GM12878 (cell line): Measurements from ENCODE around the gene FCHSD2. TPM values are rescaled to one million over a fixed set of nuclear protein-coding genes. Genes with fewer than 3 reads are reported as not detected.

Experiments
- CREM ChIP-seq: IDR thresholded peaks from 2 replicates; pipeline ENCODE4 v1.6.1; 2014; ENCODE audit warnings: antibody characterized with exemption, low read depth
- CTCF ChIP-seq, 3 experiments: IDR thresholded peaks in 2 of 3; conservative IDR thresholded peaks in 1 of 3; 2 replicates each; pipeline ENCODE4 v1.5.1; 2011; ENCODE audit warnings: low read depth in 3 of 3, low read length in 3 of 3, mild to moderate bottlenecking in 3 of 3, control low read depth in 2 of 3, moderate library complexity in 2 of 3, inconsistent platforms in 1 of 3, mixed read lengths in 1 of 3; ENCODE audit not compliant: control insufficient read depth in 2 of 3, insufficient read depth in 1 of 3; ENCODE audit errors: extremely low read depth in 1 of 3
- NFIC ChIP-seq: IDR thresholded peaks from 2 replicates; pipeline ENCODE4 v1.6.1; 2012; ENCODE audit warnings: low read depth, mild to moderate bottlenecking, inconsistent platforms, low read length, moderate library complexity
- NFYA ChIP-seq: IDR thresholded peaks from 2 replicates; pipeline ENCODE4 v1.6.1; 2011; ENCODE audit warnings: low read depth, mild to moderate bottlenecking, low read length, improper control_type of control experiment, borderline replicate concordance
- NFYB ChIP-seq: IDR thresholded peaks from 2 replicates; pipeline ENCODE4 v1.6.1; 2011; ENCODE audit warnings: low read depth, mild to moderate bottlenecking, low read length, improper control_type of control experiment, moderate library complexity; ENCODE audit not compliant: insufficient read depth
- RAD21 ChIP-seq: IDR thresholded peaks from 2 replicates; pipeline ENCODE4 v1.6.1; 2011; ENCODE audit warnings: mild to moderate bottlenecking, low read depth, low read length, moderate library complexity; ENCODE audit not compliant: insufficient read depth
- RUNX3 ChIP-seq: IDR thresholded peaks from 2 replicates; pipeline ENCODE4 v1.6.1; 2012; ENCODE audit warnings: low read length, inconsistent platforms
- SMC3 ChIP-seq: IDR thresholded peaks from 2 replicates; pipeline ENCODE4 v1.6.1; 2011; ENCODE audit warnings: low read length, improper control_type of control experiment, borderline replicate concordance
- STAT1 ChIP-seq: fragments of 450-650 bp; conservative IDR thresholded peaks from 2 replicates; pipeline ENCODE4 v1.6.1; 2014; ENCODE audit warnings: antibody characterized with exemption, mild to moderate bottlenecking
- STAT3 ChIP-seq: IDR thresholded peaks from 2 replicates; pipeline ENCODE4 v1.6.1; 2011; ENCODE audit warnings: low read depth, low read length, improper control_type of control experiment
- USF1 ChIP-seq: IDR thresholded peaks from 2 replicates; pipeline ENCODE4 v1.6.1; 2011; ENCODE audit warnings: borderline replicate concordance, low read depth, mild to moderate bottlenecking, moderate library complexity, mixed read lengths, low read length; ENCODE audit not compliant: insufficient read depth; ENCODE audit errors: extremely low read length
- YY1 ChIP-seq: IDR thresholded peaks from 2 replicates; pipeline ENCODE4 v1.6.1; 2011; ENCODE audit warnings: low read depth, mild to moderate bottlenecking, low read length
- ZBTB11 ChIP-seq: fragments of 450-650 bp; formaldehyde crosslinking; IDR thresholded peaks from 2 replicates; pipeline ENCODE4 v1.5.0; 2022; ENCODE audit warnings: mild to moderate bottlenecking, missing genetic modification characterization
- ZNF274 ChIP-seq: IDR thresholded peaks from one replicate; pipeline ENCODE4 v1.8.0; 2011; ENCODE audit not compliant: insufficient read length, insufficient read depth
- ZNF384 ChIP-seq: IDR thresholded peaks from 2 replicates; pipeline ENCODE4 v1.6.1; 2012; ENCODE audit warnings: low read depth, mild to moderate bottlenecking, low read length, improper control_type of control experiment, borderline replicate concordance
- polyA plus RNA-seq, 11 experiments: library from polyadenylated mRNA; depleted of rRNA in 4 of 11; unstranded in 6 of 11; stranded (reverse) in 5 of 11; fragments of >200 nt; fragmentation: Nextera tagmentation in 4 of 11; fragmentation: Illumina TruSeq in 1 of 11; extraction: Ambion mirVana in 4 of 11; extraction: Trizol in 1 of 11; gene quantifications; 1 replicate in 1 of 11; 2 replicates in 10 of 11; pipeline versions ENCODE4 v1.2.1 to v1.2.3, GENCODE V29; 2011 to 2016; ENCODE audit warnings: inconsistent platforms in 2 of 11, missing spikeins in 2 of 11, low read depth in 1 of 11
- total RNA-seq, 4 experiments: library from RNA; depleted of rRNA in 3 of 4; stranded (reverse); fragments of >200 nt in 3 of 4; fragmentation: Illumina TruSeq in 1 of 4; extraction: Trizol in 1 of 4; gene quantifications; 2 replicates each; pipeline versions ENCODE4 v1.2.1 to v1.2.3, GENCODE V29; 2013 to 2021
- TF ChIP-seq, protein P1 (sequence below): IDR thresholded peaks from 2 replicates; pipeline ENCODE4 v1.6.1; 2012; ENCODE audit warnings: improper control_type of control experiment, low read depth, low read length; ENCODE audit not compliant: insufficient replicate concordance
- TF ChIP-seq, protein P2 (sequence below): IDR thresholded peaks from 2 replicates; pipeline ENCODE4 v1.6.1; 2012; ENCODE audit warnings: low read depth, low read length, improper control_type of control experiment

FCHSD2 gene
- total and polyA plus RNA-seq, 10 of the 15 experiments (the other 5 are each of a cell fraction or from before 2014, with no cell fraction given): 13.2 to 89.8 (median 47.8) TPM

DNA sequence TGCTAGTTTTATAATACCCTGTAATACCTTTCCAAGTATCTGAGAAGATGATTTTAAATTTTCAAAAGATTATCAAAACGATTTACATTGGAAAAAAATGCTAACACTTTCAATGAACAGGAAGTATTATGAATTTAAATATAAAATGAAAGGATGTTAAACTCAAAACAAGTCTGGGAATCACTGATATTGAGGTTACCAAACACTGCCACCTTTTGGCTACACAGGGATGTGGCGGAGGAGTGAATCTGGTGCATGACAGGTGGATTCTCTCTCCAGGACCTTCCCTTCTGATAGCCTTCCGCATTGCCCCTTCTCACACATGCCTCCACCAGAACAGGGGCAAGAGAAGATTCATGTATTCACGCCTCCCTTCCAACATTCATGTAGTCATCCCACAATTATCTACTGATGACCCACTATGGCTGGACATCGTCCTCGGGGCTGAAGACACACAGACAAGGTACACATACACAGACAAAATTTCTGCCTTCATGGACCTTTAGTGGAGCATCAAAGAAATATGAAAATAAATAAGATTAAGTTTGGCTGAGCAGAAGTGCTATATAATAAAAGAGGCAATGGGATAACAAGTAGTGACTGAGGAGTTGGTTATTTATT is 293.2 kb downstream of the FCHSD2 start (continued):
- TF ChIP-seq CTCF (IDR thresholded peaks at IDR 0.05 in 2 of 3, conservative IDR thresholded peaks at IDR 0.05 in 1 of 3; ENCODE audit: control insufficient read depth in 2 of 3, extremely low read depth in 1 of 3, insufficient read depth in 1 of 3, low read depth in 3 of 3, low read length in 3 of 3) (peak; percentile 45 to 54 (median 50); a peak in 5 of 6 replicates), STAT1 (no peak), RUNX3 (peak; percentile 44), NFYB (no peak), RAD21 (0 out of 2 replicates have a peak, but pooled peaks have one; percentile 15), STAT3 (no peak), ZNF384 (no peak), CREM (no peak), NFIC (no peak), SMC3 (peak; percentile 6; the same call in 1 of the 2 replicates), USF1 (no peak), YY1 (no peak), ZNF274 (no peak), NFYA (no peak), ZBTB11 (no peak)
- TF ChIP-seq, protein P1, sequence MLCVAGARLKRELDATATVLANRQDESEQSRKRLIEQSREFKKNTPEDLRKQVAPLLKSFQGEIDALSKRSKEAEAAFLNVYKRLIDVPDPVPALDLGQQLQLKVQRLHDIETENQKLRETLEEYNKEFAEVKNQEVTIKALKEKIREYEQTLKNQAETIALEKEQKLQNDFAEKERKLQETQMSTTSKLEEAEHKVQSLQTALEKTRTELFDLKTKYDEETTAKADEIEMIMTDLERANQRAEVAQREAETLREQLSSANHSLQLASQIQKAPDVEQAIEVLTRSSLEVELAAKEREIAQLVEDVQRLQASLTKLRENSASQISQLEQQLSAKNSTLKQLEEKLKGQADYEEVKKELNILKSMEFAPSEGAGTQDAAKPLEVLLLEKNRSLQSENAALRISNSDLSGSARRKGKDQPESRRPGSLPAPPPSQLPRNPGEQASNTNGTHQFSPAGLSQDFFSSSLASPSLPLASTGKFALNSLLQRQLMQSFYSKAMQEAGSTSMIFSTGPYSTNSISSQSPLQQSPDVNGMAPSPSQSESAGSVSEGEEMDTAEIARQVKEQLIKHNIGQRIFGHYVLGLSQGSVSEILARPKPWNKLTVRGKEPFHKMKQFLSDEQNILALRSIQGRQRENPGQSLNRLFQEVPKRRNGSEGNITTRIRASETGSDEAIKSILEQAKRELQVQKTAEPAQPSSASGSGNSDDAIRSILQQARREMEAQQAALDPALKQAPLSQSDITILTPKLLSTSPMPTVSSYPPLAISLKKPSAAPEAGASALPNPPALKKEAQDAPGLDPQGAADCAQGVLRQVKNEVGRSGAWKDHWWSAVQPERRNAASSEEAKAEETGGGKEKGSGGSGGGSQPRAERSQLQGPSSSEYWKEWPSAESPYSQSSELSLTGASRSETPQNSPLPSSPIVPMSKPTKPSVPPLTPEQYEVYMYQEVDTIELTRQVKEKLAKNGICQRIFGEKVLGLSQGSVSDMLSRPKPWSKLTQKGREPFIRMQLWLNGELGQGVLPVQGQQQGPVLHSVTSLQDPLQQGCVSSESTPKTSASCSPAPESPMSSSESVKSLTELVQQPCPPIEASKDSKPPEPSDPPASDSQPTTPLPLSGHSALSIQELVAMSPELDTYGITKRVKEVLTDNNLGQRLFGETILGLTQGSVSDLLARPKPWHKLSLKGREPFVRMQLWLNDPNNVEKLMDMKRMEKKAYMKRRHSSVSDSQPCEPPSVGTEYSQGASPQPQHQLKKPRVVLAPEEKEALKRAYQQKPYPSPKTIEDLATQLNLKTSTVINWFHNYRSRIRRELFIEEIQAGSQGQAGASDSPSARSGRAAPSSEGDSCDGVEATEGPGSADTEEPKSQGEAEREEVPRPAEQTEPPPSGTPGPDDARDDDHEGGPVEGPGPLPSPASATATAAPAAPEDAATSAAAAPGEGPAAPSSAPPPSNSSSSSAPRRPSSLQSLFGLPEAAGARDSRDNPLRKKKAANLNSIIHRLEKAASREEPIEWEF: no peak
- TF ChIP-seq, protein P2, sequence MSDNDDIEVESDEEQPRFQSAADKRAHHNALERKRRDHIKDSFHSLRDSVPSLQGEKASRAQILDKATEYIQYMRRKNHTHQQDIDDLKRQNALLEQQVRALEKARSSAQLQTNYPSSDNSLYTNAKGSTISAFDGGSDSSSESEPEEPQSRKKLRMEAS: no peak
